Midbrain (tissue), 1 donor: ENCODE data around the gene UTF1.

Experiments used
- DNase-seq: peaks from one replicate; lab custom pipeline; 2025; lab: John Stamatoyannopoulos, UW

Gene UTF1

DNA sequence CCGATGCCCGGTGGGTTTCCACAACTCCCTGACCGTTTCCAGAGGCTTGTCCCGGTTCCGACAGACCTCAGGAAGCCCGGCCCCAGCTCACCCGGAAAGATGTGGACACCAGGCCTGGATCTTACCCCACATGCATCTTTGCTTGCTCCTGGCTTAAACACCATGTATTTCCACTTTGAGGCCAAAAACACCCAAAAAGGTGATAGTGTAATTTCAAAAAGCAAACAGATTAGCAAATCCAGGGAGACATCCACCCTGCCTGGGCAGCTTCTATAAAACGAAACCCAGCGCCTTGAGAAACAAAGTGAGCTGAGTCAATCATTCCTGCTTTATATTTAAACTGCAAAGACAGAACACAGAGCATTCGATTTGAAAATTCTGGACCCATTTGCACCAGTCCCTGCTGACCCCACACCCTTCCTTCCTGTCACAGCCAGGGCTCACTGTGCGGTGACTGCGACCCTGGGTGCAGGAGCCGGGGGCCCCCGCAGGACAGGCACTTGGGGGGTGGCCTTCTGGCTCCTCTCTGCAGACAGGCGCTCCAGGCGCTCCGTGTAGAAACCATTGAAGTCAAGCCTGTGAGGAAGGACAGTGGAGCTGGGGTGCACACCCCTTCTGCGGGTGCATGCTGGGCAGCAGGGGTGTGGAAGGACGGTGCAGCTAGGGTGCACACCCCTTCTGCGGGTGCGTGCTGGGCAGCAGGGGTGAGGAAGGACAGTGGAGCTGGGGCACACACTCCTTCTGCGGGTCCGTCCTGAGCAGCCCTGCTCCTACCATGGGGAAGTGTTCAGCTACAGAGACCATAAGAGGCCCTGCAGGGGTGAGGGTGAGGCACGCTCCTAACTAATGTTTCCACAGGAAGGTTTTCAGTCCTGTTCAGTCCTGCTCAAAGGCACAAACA, 49.6 kb downstream of the UTF1 start:
- DNase-seq: no peak

DNA sequence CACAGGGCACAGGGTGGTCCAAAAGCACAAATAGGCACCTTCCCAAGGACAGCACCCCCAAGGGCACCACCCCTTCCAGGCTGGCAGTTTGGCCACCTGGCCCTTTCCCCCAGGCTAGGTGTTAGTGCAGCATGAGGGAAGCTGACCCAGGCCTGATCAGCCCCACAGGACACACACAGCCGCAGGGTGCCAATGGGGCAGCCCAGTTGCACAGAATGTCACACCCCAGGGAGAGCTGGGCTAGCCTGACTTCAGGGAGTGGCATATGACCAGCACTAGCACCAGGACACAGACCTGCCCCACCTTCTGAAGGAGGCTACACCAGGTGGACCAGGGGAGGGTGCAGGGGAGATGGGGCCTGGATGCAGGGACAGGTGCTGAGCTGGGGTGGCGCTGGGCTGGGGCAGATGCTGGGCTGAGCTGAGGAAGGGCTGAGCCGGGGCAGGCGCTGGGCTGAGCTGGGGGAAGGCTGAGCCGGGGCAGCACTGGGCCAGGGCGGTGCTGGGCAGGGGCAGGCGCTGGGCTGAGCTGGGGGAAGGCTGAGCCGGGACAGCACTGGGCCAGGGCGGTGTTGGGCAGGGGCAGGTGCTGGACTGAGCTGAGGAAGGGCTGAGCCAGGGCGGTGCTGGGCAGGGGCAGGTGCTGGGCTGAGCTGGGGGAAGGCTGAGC, 50.5 kb downstream of the UTF1 start:
- no peak for DNase-seq

DNA sequence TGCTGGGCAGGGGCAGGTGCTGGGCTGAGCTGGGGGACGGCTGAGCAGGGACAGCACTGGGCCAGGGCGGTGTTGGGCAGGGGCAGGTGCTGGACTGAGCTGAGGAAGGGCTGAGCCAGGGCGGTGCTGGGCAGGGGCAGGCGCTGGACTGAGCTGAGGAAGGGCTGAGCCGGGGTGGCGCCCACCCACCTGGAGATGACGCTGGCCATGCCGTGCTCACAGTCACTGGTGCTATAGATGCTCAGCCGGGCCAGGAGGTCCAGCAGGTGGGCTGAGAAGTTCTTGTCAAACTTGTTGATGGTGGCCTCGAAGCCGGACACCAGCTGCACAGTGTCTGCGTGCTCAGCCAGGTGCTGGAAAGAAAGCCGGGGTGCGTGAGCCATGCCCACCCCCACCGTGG, 51.1 kb downstream of the UTF1 start:
- DNase-seq: no peak
